HepG2 (cell line): ENCODE results near the gene APC2. TPM values are rescaled to one million over a fixed set of nuclear protein-coding genes. Genes with fewer than 3 reads are reported as not detected.

Source experiments
- DBP ChIP-seq: sonication (generic); formaldehyde crosslinking; IDR thresholded peaks from 2 replicates; pipeline ENCODE4 v1.4.0; 2020; ENCODE audit warnings: missing genetic modification reagents; ENCODE audit errors: not compliant biosample characterization
- EED ChIP-seq: sonication (generic); formaldehyde crosslinking; IDR thresholded peaks from 2 replicates; pipeline ENCODE4 v1.5.0; 2020; ENCODE audit warnings: mild to moderate bottlenecking, missing genetic modification reagents
- NR2F2 ChIP-seq: IDR thresholded peaks from 2 replicates; pipeline ENCODE4 v1.6.1; 2012; ENCODE audit warnings: low read depth, inconsistent platforms, borderline replicate concordance
- SMARCC2 ChIP-seq: fragments of 450-650 bp; IDR thresholded peaks from 2 replicates; pipeline ENCODE4 v1.6.1; 2017; ENCODE audit warnings: antibody characterized with exemption, mild to moderate bottlenecking
- TMF1 ChIP-seq: sonication (generic); formaldehyde crosslinking; IDR thresholded peaks from 2 replicates; pipeline ENCODE4 v1.8.1; 2022; ENCODE audit warnings: low read depth, missing genetic modification reagents
- U2AF1 ChIP-seq: fragments of 200-400 bp; formaldehyde crosslinking; optimal IDR thresholded peaks from 2 replicates; pipeline ENCODE3; 2017; ENCODE audit warnings: mild to moderate bottlenecking, low read depth, low read length
- ZNF136 ChIP-seq: sonication (generic); formaldehyde crosslinking; IDR thresholded peaks from 2 replicates; pipeline ENCODE4 v1.8.1; 2022; ENCODE audit warnings: low read depth, mild to moderate bottlenecking, moderate library complexity, missing genetic modification reagents
- ZNF207 ChIP-seq: fragments of 450-650 bp; IDR thresholded peaks from 2 replicates; pipeline ENCODE4 v1.6.1; 2016; ENCODE audit warnings: antibody characterized with exemption, borderline replicate concordance
- ZNF451 ChIP-seq: sonication (generic); formaldehyde crosslinking; IDR thresholded peaks from 2 replicates; pipeline ENCODE4 v1.5.0; 2020; ENCODE audit warnings: mild to moderate bottlenecking, missing genetic modification reagents
- ZNF550 ChIP-seq: sonication (generic); formaldehyde crosslinking; IDR thresholded peaks from 2 replicates; pipeline ENCODE4 v1.4.0; 2020; ENCODE audit warnings: mild to moderate bottlenecking, missing genetic modification reagents, borderline replicate concordance
- ZSCAN12 ChIP-seq: sonication (generic); formaldehyde crosslinking; IDR thresholded peaks from 2 replicates; pipeline ENCODE4 v1.9.0; 2021; ENCODE audit warnings: mild to moderate bottlenecking, missing genetic modification reagents
- ZSCAN20 ChIP-seq: sonication (generic); formaldehyde crosslinking; IDR thresholded peaks from 2 replicates; pipeline ENCODE4 v1.4.0; 2020; ENCODE audit warnings: missing genetic modification reagents, mild to moderate bottlenecking, borderline replicate concordance
- polyA plus RNA-seq, 8 experiments: library from polyadenylated mRNA; depleted of rRNA in 3 of 8; stranded (reverse) in 7 of 8; unstranded in 1 of 8; fragments of >200 nt; fragmentation: Illumina TruSeq in 4 of 8; extraction: Trizol in 4 of 8; gene quantifications; 2 replicates each; pipeline versions ENCODE4 v1.2.1 to v1.2.3, GENCODE V29; 2011 to 2016; ENCODE audit warnings: low read depth in 4 of 8, missing spikeins in 1 of 8, mixed read lengths in 1 of 8; ENCODE audit not compliant: insufficient read depth in 1 of 8
- total RNA-seq, 5 experiments: library from RNA; depleted of rRNA; stranded (reverse); fragments of >200 nt; fragmentation: Illumina TruSeq; extraction: Trizol; gene quantifications; 2 replicates each; pipeline ENCODE4 v1.2.3, GENCODE V29; 2016; ENCODE audit warnings: low read depth in 1 of 5
- TF ChIP-seq, protein P1 (sequence below): sonication (generic); formaldehyde crosslinking; IDR thresholded peaks from 2 replicates; pipeline ENCODE4 v1.4.0; 2020; ENCODE audit warnings: mild to moderate bottlenecking, missing genetic modification reagents
- TF ChIP-seq, protein P2 (sequence below): IDR thresholded peaks from 2 replicates; pipeline ENCODE4 v1.6.1; 2016
- TF ChIP-seq, protein P3 (sequence below): sonication (generic); formaldehyde crosslinking; IDR thresholded peaks from 2 replicates; pipeline ENCODE4 v1.4.0; 2020; ENCODE audit warnings: mild to moderate bottlenecking, missing genetic modification reagents
- TF ChIP-seq, protein P4 (sequence below): sonication (generic); formaldehyde crosslinking; IDR thresholded peaks from 2 replicates; pipeline ENCODE4; 2020; ENCODE audit warnings: missing genetic modification reagents, mild to moderate bottlenecking, borderline replicate concordance

The APC2 gene
- total and polyA plus RNA-seq, 2 of the 13 experiments (the other 11 are each of a cell fraction or from before 2014, with no cell fraction given), result 0.08 to 0.22 TPM

DNA sequence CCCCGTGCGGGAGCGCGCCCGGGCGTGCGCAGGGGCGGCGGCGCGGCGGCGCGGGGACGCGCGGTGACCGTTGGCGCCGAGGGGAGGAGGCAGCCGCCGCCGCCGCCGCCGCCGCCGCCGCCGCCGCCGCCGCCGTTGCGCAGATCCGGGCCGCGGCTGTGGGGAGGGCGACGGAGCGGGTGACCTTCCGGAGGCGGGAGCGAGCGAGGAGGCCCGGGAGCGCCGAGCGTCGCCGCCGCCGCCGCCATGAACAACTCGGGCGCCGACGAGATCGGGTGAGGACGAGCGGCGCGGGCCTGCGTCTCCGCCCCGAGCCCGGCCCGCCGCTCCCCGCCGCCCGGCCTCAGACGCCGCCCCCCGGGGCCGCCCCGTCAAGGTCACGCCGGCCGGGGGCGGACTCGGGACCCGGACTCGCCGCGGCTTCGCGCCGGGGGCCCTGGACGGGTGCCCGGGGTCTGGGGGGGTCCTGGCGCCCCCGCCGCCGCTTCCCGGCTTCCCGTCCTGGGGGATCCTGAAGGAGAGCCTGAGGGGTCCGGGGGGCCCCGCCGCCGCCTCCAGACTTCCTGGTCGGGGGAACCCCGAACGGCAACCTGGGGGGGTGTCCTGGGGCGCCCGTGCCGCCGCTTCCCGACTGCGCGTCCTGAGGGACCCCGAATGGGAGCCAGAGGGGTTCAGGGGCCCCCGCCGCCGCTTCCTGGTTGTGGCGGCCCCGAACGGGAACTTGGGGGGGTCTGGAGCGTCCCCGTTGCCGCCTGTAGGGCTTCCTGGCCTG lies 42.2 kb upstream of the APC2 start, which contains the start of gene DAZAP1 (continued):
- TF ChIP-seq, protein P1, sequence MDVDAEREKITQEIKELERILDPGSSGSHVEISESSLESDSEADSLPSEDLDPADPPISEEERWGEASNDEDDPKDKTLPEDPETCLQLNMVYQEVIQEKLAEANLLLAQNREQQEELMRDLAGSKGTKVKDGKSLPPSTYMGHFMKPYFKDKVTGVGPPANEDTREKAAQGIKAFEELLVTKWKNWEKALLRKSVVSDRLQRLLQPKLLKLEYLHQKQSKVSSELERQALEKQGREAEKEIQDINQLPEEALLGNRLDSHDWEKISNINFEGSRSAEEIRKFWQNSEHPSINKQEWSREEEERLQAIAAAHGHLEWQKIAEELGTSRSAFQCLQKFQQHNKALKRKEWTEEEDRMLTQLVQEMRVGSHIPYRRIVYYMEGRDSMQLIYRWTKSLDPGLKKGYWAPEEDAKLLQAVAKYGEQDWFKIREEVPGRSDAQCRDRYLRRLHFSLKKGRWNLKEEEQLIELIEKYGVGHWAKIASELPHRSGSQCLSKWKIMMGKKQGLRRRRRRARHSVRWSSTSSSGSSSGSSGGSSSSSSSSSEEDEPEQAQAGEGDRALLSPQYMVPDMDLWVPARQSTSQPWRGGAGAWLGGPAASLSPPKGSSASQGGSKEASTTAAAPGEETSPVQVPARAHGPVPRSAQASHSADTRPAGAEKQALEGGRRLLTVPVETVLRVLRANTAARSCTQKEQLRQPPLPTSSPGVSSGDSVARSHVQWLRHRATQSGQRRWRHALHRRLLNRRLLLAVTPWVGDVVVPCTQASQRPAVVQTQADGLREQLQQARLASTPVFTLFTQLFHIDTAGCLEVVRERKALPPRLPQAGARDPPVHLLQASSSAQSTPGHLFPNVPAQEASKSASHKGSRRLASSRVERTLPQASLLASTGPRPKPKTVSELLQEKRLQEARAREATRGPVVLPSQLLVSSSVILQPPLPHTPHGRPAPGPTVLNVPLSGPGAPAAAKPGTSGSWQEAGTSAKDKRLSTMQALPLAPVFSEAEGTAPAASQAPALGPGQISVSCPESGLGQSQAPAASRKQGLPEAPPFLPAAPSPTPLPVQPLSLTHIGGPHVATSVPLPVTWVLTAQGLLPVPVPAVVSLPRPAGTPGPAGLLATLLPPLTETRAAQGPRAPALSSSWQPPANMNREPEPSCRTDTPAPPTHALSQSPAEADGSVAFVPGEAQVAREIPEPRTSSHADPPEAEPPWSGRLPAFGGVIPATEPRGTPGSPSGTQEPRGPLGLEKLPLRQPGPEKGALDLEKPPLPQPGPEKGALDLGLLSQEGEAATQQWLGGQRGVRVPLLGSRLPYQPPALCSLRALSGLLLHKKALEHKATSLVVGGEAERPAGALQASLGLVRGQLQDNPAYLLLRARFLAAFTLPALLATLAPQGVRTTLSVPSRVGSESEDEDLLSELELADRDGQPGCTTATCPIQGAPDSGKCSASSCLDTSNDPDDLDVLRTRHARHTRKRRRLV (CRISPR knock-in tag), result no peak
- TF ChIP-seq ZSCAN12 (no peak), ZNF136 (no peak), NR2F2 (no peak), TMF1 (no peak), SMARCC2 (no peak), U2AF1 (no peak), DBP (CRISPR knock-in tag) (no peak), EED (CRISPR knock-in tag) (no peak), ZNF451 (CRISPR knock-in tag) (peak; percentile 36; the same call in 1 of the 2 replicates), ZNF550 (no peak), ZSCAN20 (peak; percentile 18; the same call in 1 of the 2 replicates), ZNF207 (no peak)
- TF ChIP-seq, protein P2, sequence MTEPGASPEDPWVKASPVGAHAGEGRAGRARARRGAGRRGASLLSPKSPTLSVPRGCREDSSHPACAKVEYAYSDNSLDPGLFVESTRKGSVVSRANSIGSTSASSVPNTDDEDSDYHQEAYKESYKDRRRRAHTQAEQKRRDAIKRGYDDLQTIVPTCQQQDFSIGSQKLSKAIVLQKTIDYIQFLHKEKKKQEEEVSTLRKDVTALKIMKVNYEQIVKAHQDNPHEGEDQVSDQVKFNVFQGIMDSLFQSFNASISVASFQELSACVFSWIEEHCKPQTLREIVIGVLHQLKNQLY (CRISPR knock-in tag), result no peak
- TF ChIP-seq, protein P3, sequence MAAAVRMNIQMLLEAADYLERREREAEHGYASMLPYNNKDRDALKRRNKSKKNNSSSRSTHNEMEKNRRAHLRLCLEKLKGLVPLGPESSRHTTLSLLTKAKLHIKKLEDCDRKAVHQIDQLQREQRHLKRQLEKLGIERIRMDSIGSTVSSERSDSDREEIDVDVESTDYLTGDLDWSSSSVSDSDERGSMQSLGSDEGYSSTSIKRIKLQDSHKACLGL (CRISPR knock-in tag), result no peak
- TF ChIP-seq, protein P4, sequence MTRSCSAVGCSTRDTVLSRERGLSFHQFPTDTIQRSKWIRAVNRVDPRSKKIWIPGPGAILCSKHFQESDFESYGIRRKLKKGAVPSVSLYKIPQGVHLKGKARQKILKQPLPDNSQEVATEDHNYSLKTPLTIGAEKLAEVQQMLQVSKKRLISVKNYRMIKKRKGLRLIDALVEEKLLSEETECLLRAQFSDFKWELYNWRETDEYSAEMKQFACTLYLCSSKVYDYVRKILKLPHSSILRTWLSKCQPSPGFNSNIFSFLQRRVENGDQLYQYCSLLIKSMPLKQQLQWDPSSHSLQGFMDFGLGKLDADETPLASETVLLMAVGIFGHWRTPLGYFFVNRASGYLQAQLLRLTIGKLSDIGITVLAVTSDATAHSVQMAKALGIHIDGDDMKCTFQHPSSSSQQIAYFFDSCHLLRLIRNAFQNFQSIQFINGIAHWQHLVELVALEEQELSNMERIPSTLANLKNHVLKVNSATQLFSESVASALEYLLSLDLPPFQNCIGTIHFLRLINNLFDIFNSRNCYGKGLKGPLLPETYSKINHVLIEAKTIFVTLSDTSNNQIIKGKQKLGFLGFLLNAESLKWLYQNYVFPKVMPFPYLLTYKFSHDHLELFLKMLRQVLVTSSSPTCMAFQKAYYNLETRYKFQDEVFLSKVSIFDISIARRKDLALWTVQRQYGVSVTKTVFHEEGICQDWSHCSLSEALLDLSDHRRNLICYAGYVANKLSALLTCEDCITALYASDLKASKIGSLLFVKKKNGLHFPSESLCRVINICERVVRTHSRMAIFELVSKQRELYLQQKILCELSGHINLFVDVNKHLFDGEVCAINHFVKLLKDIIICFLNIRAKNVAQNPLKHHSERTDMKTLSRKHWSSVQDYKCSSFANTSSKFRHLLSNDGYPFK (CRISPR knock-in tag), result no peak
